Epidermal melanocyte (primary cell): ENCODE data around the gene RPL37A.
"Not testable (repeated sequence)": the region's sequence is repeated elsewhere in the genome, so short reads cannot be mapped to it uniquely, and the experiment has no call there.

Experiments used
- DNase-seq: peaks from one replicate; pipeline ENCODE4 v3.0.0; 2011; ENCODE audit warnings: low spot score; ENCODE audit not compliant: insufficient read length

The RPL37A gene

DNA sequence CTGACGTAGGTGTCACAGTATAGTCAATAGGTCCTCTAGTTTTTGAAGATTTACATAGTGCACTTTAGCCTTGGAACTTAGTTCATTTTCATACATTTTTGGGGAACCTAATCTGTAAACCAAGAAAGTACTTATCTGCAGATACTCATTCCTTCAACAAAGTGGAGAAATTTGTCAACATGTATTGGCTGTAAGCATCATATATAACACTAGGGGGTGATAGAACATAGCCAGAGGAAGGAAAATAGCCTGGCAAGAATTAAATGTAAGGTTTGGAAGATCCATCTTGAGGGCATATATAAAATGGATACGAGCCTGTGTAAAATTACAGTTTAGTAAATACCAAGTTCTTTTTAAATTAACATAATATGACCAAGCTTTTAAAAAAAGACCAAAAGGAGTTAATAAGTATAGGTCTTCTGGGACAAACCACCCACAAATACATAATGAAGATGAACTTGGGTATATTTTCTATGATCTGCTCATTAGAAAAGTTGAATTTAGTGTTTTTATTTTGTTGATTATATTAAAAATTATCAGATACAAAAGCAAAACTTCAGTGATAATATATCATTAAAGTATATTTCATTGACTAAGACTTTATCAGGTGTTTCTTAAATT is 18.2 kb downstream of the RPL37A start:
- DNase-seq: no peak

GRCh38 chr2:216517447-216518225 is 19.0 kb downstream of the RPL37A start:
- no peak for DNase-seq

- DNase-seq: not testable (repeated sequence)
Observed at GRCh38 chr2:216518566-216519119, 20.0 kb downstream of the RPL37A start.

GRCh38 chr2:216519154-216519762 is 20.6 kb downstream of the RPL37A start:
- no peak for DNase-seq

GRCh38 chr2:216520112-216520511 is 21.5 kb downstream of the RPL37A start:
- no peak for DNase-seq

GRCh38 chr2:216522892-216523502 is 24.4 kb downstream of the RPL37A start:
- DNase-seq: no peak

DNA sequence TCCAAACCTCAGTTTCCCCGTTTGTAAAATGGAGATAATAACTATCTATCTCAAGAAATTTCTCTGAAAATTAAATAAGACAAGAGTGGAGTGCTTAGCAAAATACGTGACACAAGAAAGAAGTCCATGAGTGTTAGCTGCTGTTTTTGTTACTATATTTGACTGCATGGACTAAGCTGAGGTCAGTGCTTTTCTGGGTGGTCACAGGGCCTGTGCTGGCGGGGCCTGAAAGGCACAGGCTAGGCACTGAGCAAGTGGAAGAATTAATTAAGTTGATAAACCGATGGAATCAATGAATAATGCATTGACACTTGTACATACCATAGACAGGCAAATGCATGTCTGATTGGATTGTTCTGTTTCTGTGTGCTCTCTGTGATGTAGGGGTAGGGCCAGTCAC is 27.3 kb downstream of the RPL37A start:
- no peak for DNase-seq

- DNase-seq: no peak
Observed at GRCh38 chr2:216526939-216527338, 28.3 kb downstream of the RPL37A start.

- no peak for DNase-seq
Observed at GRCh38 chr2:216527600-216527999, 29.0 kb downstream of the RPL37A start.

DNA sequence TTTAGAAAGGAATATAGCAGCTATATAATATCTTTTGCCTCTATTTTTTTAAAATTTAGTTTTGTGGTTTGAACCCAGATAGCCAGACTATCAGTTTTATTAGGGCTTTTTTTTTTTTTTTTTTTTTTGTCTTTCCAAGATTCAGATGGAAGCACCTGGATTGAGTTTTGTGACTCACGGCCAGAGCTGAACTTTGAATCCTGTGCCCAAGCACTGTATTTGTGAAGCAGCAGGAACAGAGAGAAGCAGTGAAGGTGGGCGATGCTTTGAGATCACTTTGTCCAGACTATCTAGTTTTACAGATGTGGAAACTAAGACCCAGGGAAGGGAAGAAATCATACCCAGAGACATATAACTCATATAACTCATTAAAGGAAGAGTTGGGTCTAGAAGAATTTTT is 33.9 kb downstream of the RPL37A start:
- DNase-seq: no peak

GRCh38 chr2:216533609-216534008 is 35.0 kb downstream of the RPL37A start:
- no peak for DNase-seq

GRCh38 chr2:216534809-216535208 is 36.2 kb downstream of the RPL37A start:
- no peak for DNase-seq

DNA sequence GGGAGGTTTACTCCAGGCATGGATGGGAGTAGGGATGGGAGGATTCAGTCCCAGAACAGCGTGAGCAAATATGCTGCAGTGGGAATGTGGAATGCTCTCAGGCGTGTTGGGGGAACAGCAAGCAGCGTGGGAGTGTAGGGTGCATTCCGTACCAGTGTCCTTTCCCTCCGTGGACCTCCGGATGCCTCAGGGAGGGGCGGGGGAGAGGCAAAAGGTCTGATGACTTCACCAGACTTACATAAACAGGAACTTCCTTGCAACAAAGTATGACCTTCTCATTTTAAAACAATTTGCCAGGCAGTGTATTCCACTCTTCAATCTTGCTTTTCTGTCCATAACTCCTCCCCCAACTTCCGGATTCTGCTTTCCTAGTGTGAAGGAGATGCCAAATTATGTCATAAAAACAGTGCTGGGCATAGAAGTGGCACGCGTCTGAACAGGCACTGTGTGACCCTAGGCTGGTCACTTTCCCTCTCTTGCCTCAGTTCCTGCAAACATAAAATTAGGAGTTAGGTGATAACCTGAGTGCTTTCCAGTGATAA is 36.9 kb downstream of the RPL37A start:
- DNase-seq: no peak

- DNase-seq: no peak
Observed at GRCh38 chr2:216536734-216537210, 38.1 kb downstream of the RPL37A start.

- DNase-seq: no peak
Observed at GRCh38 chr2:216537366-216537765, 38.7 kb downstream of the RPL37A start.

- DNase-seq: no peak
Observed at GRCh38 chr2:216538538-216538937, 39.9 kb downstream of the RPL37A start.

GRCh38 chr2:216539120-216539519 is 40.5 kb downstream of the RPL37A start:
- no peak for DNase-seq

GRCh38 chr2:216539791-216540241 is 41.2 kb downstream of the RPL37A start:
- DNase-seq: no peak

DNA sequence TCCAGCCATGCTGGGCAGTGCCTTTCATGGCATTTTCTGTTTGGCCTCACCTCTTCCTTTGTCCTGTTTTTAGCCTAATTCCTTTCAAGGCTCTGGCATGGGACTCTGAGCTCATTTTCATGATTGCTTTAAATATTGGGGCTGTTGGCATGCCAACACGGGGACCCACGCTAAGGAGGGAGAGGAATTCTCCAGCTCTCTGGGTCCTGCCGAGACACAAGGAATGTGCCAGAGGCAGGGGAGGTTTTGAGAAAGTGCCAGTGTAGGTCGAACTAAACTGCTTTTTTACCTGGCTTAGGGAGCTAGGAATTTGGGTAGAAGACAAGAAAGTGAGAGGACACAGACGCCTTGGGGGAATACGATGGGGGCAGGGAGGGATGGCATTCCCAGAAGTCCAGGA is 42.3 kb downstream of the RPL37A start:
- no peak for DNase-seq

DNA sequence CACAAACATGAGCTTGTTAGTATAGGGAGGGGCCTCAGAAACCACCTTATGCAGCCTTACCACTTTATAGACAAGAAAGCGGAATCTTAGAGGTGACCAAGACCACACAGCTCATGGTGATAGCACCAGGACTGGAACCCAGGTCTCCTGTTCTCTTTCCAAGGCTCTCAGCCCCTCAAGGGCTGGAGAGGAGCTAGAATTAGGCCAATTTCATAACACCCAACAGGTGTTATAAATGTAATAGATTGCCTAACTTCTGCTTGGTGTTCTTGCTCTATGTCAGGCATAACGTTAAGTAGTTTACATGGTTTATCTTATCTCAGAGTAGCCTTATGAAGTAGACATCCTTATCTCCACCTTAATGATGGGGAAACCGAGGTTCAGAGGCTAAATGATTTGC is 42.9 kb downstream of the RPL37A start:
- DNase-seq: no peak

DNA sequence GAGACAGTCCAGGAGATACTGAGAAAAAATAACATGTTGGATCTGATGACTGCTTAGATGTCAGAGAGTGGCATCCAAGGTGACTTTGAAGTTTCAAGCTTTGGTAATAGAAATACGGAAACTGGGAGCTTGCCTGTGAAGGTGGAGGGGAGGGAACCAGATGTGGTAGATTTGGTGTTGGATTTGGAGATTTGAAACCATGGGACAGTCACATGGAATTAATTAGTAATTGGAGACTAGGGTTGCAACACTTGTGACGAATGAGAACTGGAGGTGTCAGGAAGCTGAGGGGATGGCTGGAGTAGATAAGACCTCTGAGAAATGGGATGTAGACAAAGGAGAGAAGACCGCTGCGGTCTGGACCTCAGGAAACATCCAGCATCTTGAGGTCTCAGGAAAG is 46.7 kb downstream of the RPL37A start:
- DNase-seq: no peak
